ENCODE results near the gene STK39.

DNA sequence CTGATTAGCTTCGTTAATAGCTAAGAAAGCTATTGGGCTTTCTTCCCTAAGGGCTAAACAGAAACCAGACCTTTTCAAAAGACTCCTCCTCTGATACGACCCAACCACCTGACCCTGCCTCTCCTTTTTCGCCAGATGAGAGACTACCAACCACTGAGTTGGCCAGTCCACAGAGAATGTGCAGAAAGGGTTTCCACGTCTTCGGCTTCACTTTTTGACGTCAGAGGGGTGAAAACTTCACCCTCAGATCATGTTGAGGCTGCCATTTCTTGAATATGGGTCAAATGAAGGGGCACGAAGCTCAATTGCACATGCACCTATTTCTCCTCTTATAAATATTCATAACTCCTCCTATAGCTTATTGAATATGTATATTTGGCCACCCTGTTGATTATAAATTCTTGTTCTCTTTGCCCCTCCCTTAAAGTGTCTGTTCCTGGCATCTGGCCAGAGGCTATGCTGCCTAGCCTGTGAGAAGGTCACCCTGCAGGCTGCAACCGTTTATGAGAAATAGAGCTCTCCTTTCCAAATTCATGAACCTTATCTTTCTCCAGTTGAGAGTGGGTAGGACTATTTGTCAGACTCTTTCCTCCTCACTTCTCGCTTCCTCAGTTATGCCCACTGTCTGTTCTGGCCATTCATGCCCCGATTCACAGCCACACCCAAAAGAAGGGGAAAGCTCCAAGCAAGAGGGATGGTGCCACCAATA lies 301.6 kb downstream of the STK39 start:
- TF ChIP-seq POLR2A (IDR thresholded peaks at IDR 0.05) (no peak), POLR2AphosphoS5 (IDR thresholded peaks at IDR 0.05) (no peak)
- TF ChIP-seq, protein P1, sequence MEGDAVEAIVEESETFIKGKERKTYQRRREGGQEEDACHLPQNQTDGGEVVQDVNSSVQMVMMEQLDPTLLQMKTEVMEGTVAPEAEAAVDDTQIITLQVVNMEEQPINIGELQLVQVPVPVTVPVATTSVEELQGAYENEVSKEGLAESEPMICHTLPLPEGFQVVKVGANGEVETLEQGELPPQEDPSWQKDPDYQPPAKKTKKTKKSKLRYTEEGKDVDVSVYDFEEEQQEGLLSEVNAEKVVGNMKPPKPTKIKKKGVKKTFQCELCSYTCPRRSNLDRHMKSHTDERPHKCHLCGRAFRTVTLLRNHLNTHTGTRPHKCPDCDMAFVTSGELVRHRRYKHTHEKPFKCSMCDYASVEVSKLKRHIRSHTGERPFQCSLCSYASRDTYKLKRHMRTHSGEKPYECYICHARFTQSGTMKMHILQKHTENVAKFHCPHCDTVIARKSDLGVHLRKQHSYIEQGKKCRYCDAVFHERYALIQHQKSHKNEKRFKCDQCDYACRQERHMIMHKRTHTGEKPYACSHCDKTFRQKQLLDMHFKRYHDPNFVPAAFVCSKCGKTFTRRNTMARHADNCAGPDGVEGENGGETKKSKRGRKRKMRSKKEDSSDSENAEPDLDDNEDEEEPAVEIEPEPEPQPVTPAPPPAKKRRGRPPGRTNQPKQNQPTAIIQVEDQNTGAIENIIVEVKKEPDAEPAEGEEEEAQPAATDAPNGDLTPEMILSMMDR (IDR thresholded peaks at IDR 0.05) = no peak
